Keratinocyte (primary cell): ENCODE results near the gene PTK7. TPM values are rescaled to one million over a fixed set of nuclear protein-coding genes. Genes with fewer than 3 reads are reported as not detected.

Experiments
- DNase-seq: peaks from one replicate; pipeline ENCODE4 v3.0.0-alpha.2; 2011; ENCODE audit warnings: low read depth, missing footprints, low spot score
- FAIRE-seq: peaks from 2 replicates; lab custom pipeline; 2011; peaks lifted over from hg19 to GRCh38; lab: Jason Lieb, UNC
- H2AFZ ChIP-seq: 2 replicates; pipeline ENCODE4 v1.6.0; 2012; ENCODE audit warnings: low read length, control low read depth, inconsistent platforms; ENCODE audit not compliant: control insufficient read depth
- H3K27ac ChIP-seq: 2 replicates; pipeline ENCODE4 v1.5.1; 2011; ENCODE audit warnings: low read length; ENCODE audit not compliant: control insufficient read depth, insufficient read depth
- H3K27me3 ChIP-seq: 3 replicates; pipeline ENCODE4 v1.6.0; 2011; ENCODE audit warnings: low read length; ENCODE audit not compliant: control insufficient read depth, insufficient read depth; ENCODE audit errors: extremely low read depth
- H3K36me3 ChIP-seq, 2 experiments: 2 replicates in 1 of 2; 3 replicates in 1 of 2; pipeline ENCODE4 v1.5.1; 2011; ENCODE audit warnings: low read length in 2 of 2, mild to moderate bottlenecking in 1 of 2; ENCODE audit not compliant: control insufficient read depth in 2 of 2, insufficient read depth in 2 of 2; ENCODE audit errors: extremely low read depth in 1 of 2
- H3K4me1 ChIP-seq: 3 replicates; pipeline ENCODE4 v1.5.1; 2011; ENCODE audit warnings: low read length; ENCODE audit not compliant: control insufficient read depth, insufficient read depth; ENCODE audit errors: extremely low read depth
- H3K4me2 ChIP-seq: 3 replicates; pipeline ENCODE4 v1.6.0; 2011; ENCODE audit warnings: low read depth, low read length; ENCODE audit not compliant: control insufficient read depth, insufficient read depth; ENCODE audit errors: extremely low read depth
- H3K4me3 ChIP-seq, 3 experiments: fragments of 200-600 bp in 1 of 3; sonication (generic) in 1 of 3; 2 replicates in 2 of 3; 3 replicates in 1 of 3; pipeline ENCODE4 v1.5.1; 2011 to 2016; ENCODE audit warnings: low read length in 3 of 3, mild to moderate bottlenecking in 3 of 3, control low read depth in 2 of 3, inconsistent platforms in 1 of 3, low read depth in 1 of 3, mixed read lengths in 1 of 3, mixed run types in 1 of 3, moderate library complexity in 1 of 3; ENCODE audit not compliant: control insufficient read depth in 2 of 3, insufficient read depth in 2 of 3; ENCODE audit errors: extremely low read depth in 1 of 3
- H3K79me2 ChIP-seq: 2 replicates; pipeline ENCODE4 v1.6.0; 2012; ENCODE audit warnings: low read length; ENCODE audit not compliant: control insufficient read depth, insufficient read depth
- H3K9ac ChIP-seq: 3 replicates; pipeline ENCODE4 v1.6.0; 2011; ENCODE audit warnings: low read length; ENCODE audit not compliant: control insufficient read depth, insufficient read depth; ENCODE audit errors: extremely low read depth
- H3K9me1 ChIP-seq: 3 replicates; pipeline ENCODE4 v1.6.0; 2011; ENCODE audit warnings: low read length; ENCODE audit not compliant: control insufficient read depth, insufficient read depth; ENCODE audit errors: extremely low read depth
- H3K9me3 ChIP-seq: 2 replicates; pipeline ENCODE4 v1.5.1; 2012; ENCODE audit warnings: low read depth, low read length; ENCODE audit not compliant: control insufficient read depth
- H4K20me1 ChIP-seq: 3 replicates; pipeline ENCODE4 v1.6.0; 2011; ENCODE audit warnings: low read length; ENCODE audit not compliant: control insufficient read depth, insufficient read depth; ENCODE audit errors: extremely low read depth
- EZH2 ChIP-seq: IDR thresholded peaks from one replicate; pipeline ENCODE4 v1.6.1; 2012; ENCODE audit warnings: inconsistent platforms, mild to moderate bottlenecking, low read length, moderate library complexity
- dilution Hi-C: fragments of 300-500 bp; cut with MboI; formaldehyde crosslinking; loops from one replicate; pipeline ENCODE4 v1.7.0; 2020; ENCODE audit warnings: low sequenced_read_pairs; ENCODE audit not compliant: extremely low pct_ligation_motif_present
- polyA plus RNA-seq, 5 experiments: library from polyadenylated mRNA; depleted of rRNA in 3 of 5; stranded (reverse) in 3 of 5; stranded (forward) in 1 of 5; unstranded in 1 of 5; fragments of >200 nt; gene quantifications; 1 replicate in 1 of 5; 2 replicates in 3 of 5; 3 replicates in 1 of 5; pipeline versions ENCODE4 v1.2.1 to v1.2.3, GENCODE V29; 2011 to 2012; ENCODE audit warnings: missing spikeins in 2 of 5, low read depth in 1 of 5, low replicate concordance in 1 of 5
- TF ChIP-seq, protein P1 (sequence below), 3 experiments: IDR thresholded peaks in 1 of 3; conservative IDR thresholded peaks in 1 of 3; optimal IDR thresholded peaks in 1 of 3; 2 replicates in 2 of 3; 3 replicates in 1 of 3; pipeline versions ENCODE3 to v1.5.1; 2011; ENCODE audit warnings: low read length in 3 of 3, mild to moderate bottlenecking in 3 of 3, moderate library complexity in 2 of 3, control low read depth in 1 of 3, inconsistent platforms in 1 of 3; ENCODE audit not compliant: insufficient read depth in 2 of 3; ENCODE audit errors: extremely low read depth in 1 of 3

The PTK7 gene
- polyA plus RNA-seq, 1 donor (not counting 4 experiments of a cell fraction or from before 2014, with no cell fraction given): 58.8 TPM

DNA sequence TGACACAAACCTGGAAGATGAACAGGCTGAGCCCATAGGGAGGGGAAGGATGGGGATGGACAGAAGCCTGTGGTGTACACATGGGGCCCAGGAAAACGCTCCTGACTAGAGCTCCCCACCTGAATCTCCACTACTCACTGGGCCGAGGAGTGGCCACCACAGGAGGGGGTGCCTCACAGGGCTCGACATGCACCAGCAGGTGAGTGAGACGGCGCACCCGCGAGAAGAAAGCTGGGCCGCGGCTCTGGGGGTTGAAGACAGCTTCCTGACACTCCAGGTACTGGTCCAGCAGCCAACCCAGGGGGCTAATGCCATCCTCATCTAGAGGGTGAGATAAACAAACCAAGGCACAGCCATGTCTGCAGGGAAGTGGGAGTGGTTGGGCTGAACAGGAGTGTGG is 32.8 kb upstream of the PTK7 start:
- Histone ChIP-seq H4K20me1 (no peaks in the 10 kb centered on the region), H3K27ac (no peak overlapping the region), H3K9me1 (no peaks in the 10 kb centered on the region), H3K4me3 (no peak overlapping the region), H3K9me3 (no peaks in the 10 kb centered on the region), H3K36me3 (peaks cover 38 to 40% of the 10 kb centered on the region in 2 experiments), H3K79me2 (no peaks in the 10 kb centered on the region), H2AFZ (no peak overlapping the region), H3K27me3 (no peaks in the 10 kb centered on the region), H3K4me1 (no peaks in the 10 kb centered on the region), H3K4me2 (no peak overlapping the region), H3K9ac (no peak overlapping the region)
- DNase-seq (no peak), FAIRE-seq (no peak)
- dilution Hi-C loops: no loop called here
- no peak for TF ChIP-seq EZH2
- TF ChIP-seq, protein P1, sequence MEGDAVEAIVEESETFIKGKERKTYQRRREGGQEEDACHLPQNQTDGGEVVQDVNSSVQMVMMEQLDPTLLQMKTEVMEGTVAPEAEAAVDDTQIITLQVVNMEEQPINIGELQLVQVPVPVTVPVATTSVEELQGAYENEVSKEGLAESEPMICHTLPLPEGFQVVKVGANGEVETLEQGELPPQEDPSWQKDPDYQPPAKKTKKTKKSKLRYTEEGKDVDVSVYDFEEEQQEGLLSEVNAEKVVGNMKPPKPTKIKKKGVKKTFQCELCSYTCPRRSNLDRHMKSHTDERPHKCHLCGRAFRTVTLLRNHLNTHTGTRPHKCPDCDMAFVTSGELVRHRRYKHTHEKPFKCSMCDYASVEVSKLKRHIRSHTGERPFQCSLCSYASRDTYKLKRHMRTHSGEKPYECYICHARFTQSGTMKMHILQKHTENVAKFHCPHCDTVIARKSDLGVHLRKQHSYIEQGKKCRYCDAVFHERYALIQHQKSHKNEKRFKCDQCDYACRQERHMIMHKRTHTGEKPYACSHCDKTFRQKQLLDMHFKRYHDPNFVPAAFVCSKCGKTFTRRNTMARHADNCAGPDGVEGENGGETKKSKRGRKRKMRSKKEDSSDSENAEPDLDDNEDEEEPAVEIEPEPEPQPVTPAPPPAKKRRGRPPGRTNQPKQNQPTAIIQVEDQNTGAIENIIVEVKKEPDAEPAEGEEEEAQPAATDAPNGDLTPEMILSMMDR (optimal IDR thresholded peaks at IDR 0.05 in 1 of 3, IDR thresholded peaks at IDR 0.05 in 1 of 3, conservative IDR thresholded peaks at IDR 0.05 in 1 of 3; ENCODE audit: extremely low read depth in 1 of 3, insufficient read depth in 2 of 3, low read length in 3 of 3): no peak

- no peak overlapping the region for H2AFZ ChIP-seq
- H3K36me3 ChIP-seq: peaks cover 38 to 40% of the 10 kb centered on the region in 2 experiments
- no peak overlapping the region for H3K4me3 ChIP-seq
- no peak overlapping the region for H3K4me2 ChIP-seq
- dilution Hi-C loops: no loop called here
- TF ChIP-seq, protein P1 (optimal IDR thresholded peaks at IDR 0.05 in 1 of 3, IDR thresholded peaks at IDR 0.05 in 1 of 3, conservative IDR thresholded peaks at IDR 0.05 in 1 of 3; ENCODE audit: extremely low read depth in 1 of 3, insufficient read depth in 2 of 3, low read length in 3 of 3): no peak
- TF ChIP-seq EZH2: no peak
- H3K9ac ChIP-seq: no peak overlapping the region
- no peaks in the 10 kb centered on the region for H3K27me3 ChIP-seq
- no peak overlapping the region for H3K27ac ChIP-seq
- H3K9me1 ChIP-seq: no peaks in the 10 kb centered on the region
- no peak for DNase-seq
- no peaks in the 10 kb centered on the region for H4K20me1 ChIP-seq
- H3K9me3 ChIP-seq: no peaks in the 10 kb centered on the region
- H3K79me2 ChIP-seq: no peaks in the 10 kb centered on the region
- no peaks in the 10 kb centered on the region for H3K4me1 ChIP-seq
- FAIRE-seq: no peak
Observed at GRCh38 chr6:43045371-43045930, 30.7 kb upstream of the PTK7 start.
